Bronchial epithelial cell (primary cell): ENCODE results near the gene LCOR. TPM values are rescaled to one million over a fixed set of nuclear protein-coding genes. Genes with fewer than 3 reads are reported as not detected.

Experiments used
- DNase-seq: peaks from one replicate; pipeline ENCODE4 v3.0.0-alpha.2; 2010; ENCODE audit warnings: low read depth
- FAIRE-seq: peaks from 2 replicates; lab custom pipeline; 2011; peaks lifted over from hg19 to GRCh38; lab: Jason Lieb, UNC
- H3K27me3 ChIP-seq: 2 replicates; pipeline ENCODE4 v1.5.1; 2011; ENCODE audit warnings: low read length; ENCODE audit not compliant: control insufficient read depth, insufficient read depth
- H3K36me3 ChIP-seq: 2 replicates; pipeline ENCODE4 v1.5.1; 2011; ENCODE audit warnings: low read length; ENCODE audit not compliant: control insufficient read depth, insufficient read depth
- H3K4me3 ChIP-seq: 2 replicates; pipeline ENCODE4 v1.5.1; 2011; ENCODE audit warnings: mild to moderate bottlenecking, low read depth, low read length, control low read depth
- total RNA-seq: library from RNA; depleted of rRNA; stranded (reverse); fragments of >200 nt; gene quantifications from 2 replicates; pipeline ENCODE4 v1.2.1, GENCODE V29; 2014
- TF ChIP-seq, protein P1 (sequence below): IDR thresholded peaks from 2 replicates; pipeline ENCODE4 v1.5.1; 2011; ENCODE audit warnings: mild to moderate bottlenecking, moderate library complexity, low read length, control low read depth, inconsistent platforms; ENCODE audit not compliant: insufficient read depth, severe bottlenecking

Gene LCOR
- total RNA-seq, 1 donor from 2014 or later: 29.5 TPM

DNA sequence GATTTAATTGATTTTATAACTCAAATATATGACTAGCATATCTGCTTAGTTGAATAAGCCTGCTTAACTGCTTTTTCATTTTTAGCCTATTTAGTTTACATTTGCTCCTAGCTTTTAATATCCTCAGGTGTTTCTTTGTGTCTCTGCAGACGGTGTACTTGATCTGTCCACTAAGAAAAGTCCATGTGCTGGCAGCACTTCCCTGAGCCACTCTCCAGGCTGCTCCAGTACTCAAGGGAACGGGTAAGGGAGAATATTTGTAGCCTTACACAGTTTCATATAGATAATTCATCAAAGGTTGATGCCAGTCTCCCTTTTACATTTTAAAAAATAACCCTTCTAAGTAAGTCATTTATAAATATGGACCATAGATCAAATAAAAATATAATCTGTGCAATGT, 119.9 kb downstream of the LCOR start:
- no peak overlapping the region for H3K4me3 ChIP-seq
- FAIRE-seq: no peak
- no peak for DNase-seq
- no peaks in the 10 kb centered on the region for H3K27me3 ChIP-seq
- TF ChIP-seq, protein P1, sequence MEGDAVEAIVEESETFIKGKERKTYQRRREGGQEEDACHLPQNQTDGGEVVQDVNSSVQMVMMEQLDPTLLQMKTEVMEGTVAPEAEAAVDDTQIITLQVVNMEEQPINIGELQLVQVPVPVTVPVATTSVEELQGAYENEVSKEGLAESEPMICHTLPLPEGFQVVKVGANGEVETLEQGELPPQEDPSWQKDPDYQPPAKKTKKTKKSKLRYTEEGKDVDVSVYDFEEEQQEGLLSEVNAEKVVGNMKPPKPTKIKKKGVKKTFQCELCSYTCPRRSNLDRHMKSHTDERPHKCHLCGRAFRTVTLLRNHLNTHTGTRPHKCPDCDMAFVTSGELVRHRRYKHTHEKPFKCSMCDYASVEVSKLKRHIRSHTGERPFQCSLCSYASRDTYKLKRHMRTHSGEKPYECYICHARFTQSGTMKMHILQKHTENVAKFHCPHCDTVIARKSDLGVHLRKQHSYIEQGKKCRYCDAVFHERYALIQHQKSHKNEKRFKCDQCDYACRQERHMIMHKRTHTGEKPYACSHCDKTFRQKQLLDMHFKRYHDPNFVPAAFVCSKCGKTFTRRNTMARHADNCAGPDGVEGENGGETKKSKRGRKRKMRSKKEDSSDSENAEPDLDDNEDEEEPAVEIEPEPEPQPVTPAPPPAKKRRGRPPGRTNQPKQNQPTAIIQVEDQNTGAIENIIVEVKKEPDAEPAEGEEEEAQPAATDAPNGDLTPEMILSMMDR: no peak
- H3K36me3 ChIP-seq: peaks cover 11% of the 10 kb centered on the region

DNA sequence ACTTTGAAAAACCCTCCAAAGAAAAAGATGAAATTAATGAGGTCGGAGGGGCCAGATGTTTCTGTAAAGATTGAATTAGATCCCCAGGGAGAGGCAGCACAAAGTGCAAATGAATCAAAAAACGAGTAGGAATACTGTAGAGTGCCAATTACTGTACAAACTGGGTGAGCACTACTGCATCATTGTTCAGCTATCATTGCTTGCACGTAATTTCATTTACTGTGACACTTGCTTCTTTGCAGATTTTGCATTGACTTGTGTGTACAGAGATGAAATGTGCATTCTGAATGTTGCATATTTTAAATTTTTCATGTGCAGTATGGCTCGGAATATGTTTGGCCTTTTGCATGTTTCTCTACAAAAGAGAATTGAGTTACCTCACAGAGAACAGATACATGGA, 123.7 kb downstream of the LCOR start:
- FAIRE-seq: no peak

DNA sequence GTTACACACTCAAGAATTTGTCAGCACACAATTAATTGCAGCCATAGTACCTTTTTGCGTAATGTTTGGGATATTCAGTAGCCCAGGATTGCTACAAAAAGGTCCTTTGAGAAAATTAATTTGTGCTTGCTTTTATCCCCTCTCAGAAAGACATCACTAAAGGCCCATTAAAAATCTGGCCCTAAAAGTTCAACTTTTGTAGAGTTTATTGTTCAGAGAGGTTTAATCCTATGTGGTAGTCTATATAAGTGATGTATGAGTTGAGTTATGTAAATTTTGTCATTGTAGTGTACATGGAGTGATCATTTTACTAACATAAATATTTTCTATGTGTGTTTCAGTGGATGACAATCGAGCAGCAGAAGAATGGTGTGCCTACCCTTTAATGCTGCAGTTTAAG, 126.0 kb downstream of the LCOR start:
- H3K27me3 ChIP-seq: no peaks in the 10 kb centered on the region
- TF ChIP-seq, protein P1: no peak
- no peak for FAIRE-seq

More for the DNA sequence above, 123.7 kb downstream of the LCOR start:
- no peak for DNase-seq
- Histone ChIP-seq H3K36me3 (peaks cover 9% of the 10 kb centered on the region), H3K27me3 (no peaks in the 10 kb centered on the region), H3K4me3 (no peak overlapping the region)
- TF ChIP-seq, protein P1: no peak

DNA sequence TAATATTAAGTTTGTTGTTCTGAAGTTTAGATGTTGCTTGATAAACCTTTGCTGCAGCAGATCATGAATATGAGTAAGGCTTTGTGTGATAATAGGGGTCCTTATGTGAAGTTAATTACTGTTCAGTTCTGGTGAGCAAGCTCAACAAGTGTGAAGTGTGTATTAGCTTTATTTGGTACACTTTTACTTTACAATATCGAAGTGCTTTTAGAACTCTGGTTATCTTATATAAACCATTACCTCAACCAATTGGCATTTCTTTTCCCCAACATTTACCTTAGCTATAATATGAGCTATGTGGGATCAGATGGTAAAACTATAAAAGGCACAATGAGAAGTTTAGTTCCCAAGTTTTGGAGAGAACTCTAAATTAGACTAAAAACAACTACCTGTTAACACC, 127.6 kb downstream of the LCOR start:
- TF ChIP-seq, protein P1: no peak
- Histone ChIP-seq H3K27me3 (no peaks in the 10 kb centered on the region), H3K4me3 (no peak overlapping the region), H3K36me3 (peaks cover 9% of the 10 kb centered on the region)
- FAIRE-seq (no peak), DNase-seq (no peak)

More for the DNA sequence above, 126.0 kb downstream of the LCOR start:
- no peak for DNase-seq
- Histone ChIP-seq H3K36me3 (peaks cover 9% of the 10 kb centered on the region), H3K4me3 (no peak overlapping the region)

DNA sequence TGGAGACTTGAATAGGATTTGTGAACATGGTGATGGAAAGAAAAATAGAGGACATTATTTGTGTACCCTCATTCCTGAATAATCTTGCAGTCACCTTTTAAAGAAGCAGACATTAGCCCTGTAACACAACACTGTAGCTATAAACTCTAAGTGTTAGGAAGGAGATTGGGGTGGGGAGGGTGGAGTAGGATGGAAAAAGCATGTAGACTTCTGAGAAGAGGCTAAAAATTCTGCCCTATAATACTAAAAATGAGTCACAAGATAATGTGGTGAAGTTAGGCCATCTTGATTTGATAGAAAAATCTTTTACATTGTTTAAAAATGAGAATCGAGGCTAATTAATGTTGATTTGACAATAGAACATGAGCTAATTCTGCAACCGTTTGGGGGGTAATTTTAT, 128.8 kb downstream of the LCOR start:
- DNase-seq (no peak), FAIRE-seq (no peak)
- TF ChIP-seq, protein P1: no peak

DNA sequence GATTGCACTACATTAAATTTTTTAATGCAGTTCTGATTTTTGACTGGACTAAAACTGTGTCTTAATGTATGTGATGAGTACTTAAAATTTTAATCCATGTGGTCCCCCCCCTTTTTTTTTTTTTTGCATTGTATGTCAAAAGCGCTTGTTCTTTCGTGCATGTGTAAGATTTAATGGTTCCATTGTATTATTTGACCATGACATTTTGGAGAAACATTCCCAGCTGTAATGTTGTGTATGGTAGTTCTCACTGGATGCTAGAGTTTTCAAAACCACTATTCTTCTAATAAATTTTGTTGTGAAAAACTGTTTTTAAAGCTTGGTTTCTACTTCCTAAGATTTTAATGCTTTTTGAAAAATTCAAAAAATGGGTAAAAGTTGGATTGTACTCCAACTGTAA, 132.0 kb downstream of the LCOR start:
- Histone ChIP-seq H3K4me3 (no peak overlapping the region), H3K27me3 (no peaks in the 10 kb centered on the region), H3K36me3 (no peaks in the 10 kb centered on the region)
- DNase-seq (no peak), FAIRE-seq (no peak)
- TF ChIP-seq, protein P1: no peak

More for the DNA sequence above, 128.8 kb downstream of the LCOR start:
- Histone ChIP-seq H3K36me3 (no peaks in the 10 kb centered on the region), H3K27me3 (no peaks in the 10 kb centered on the region), H3K4me3 (no peak overlapping the region)
